ENCODE measurements around the gene MEGF6. TPM values are rescaled to one million over a fixed set of nuclear protein-coding genes. Genes with fewer than 3 reads are reported as not detected.

MEGF6 gene
- total RNA-seq, 1 donor from 2014 or later, result 209 TPM

- Mint-ChIP-seq H3K4me1 (peaks cover 72% of the 10 kb centered on the region), H3K9me3 (no peaks in the 10 kb centered on the region), H3K27ac (peak overlapping the region; percentile 92), H3K27me3 (ENCODE audit: low read depth) (no peaks in the 10 kb centered on the region), H3K4me3 (peak overlapping the region; percentile 68), H3K36me3 (no peaks in the 10 kb centered on the region)
- TF ChIP-seq CTCF (IDR thresholded peaks at IDR 0.05; ENCODE audit: unreplicated experiment), result no peak
- DNase-seq (ENCODE audit: low spot score in 2 of 2, unreplicated experiment in 2 of 2), result no peak
Measured at GRCh38 chr1:3612123-3612522, 815 bp upstream of the MEGF6 start.

- H3K27me3 Mint-ChIP-seq (ENCODE audit: low read depth), result no peaks in the 10 kb centered on the region
- peaks cover 65% of the 10 kb centered on the region for H3K4me1 Mint-ChIP-seq
- peak overlapping the region; percentile 92 for H3K4me3 Mint-ChIP-seq
- DNase-seq (ENCODE audit: low spot score in 2 of 2, unreplicated experiment in 2 of 2), result peak in 1 of 2 experiments; percentile 73
- H3K9me3 Mint-ChIP-seq, result no peaks in the 10 kb centered on the region
- H3K27ac Mint-ChIP-seq, result peak overlapping the region; percentile 97
- TF ChIP-seq CTCF (IDR thresholded peaks at IDR 0.05; ENCODE audit: unreplicated experiment), result no peak
- no peaks in the 10 kb centered on the region for H3K36me3 Mint-ChIP-seq
Measured at GRCh38 chr1:3610527-3611169, 660 bp downstream of the MEGF6 start.

GRCh38 chr1:3609769-3610526 is 1.4 kb downstream of the MEGF6 start:
- H3K27me3 Mint-ChIP-seq (ENCODE audit: low read depth), result no peaks in the 10 kb centered on the region
- H3K4me3 Mint-ChIP-seq, result peak overlapping the region; percentile 92
- H3K9me3 Mint-ChIP-seq, result no peaks in the 10 kb centered on the region
- peaks cover 60% of the 10 kb centered on the region for H3K4me1 Mint-ChIP-seq
- no peaks in the 10 kb centered on the region for H3K36me3 Mint-ChIP-seq
- TF ChIP-seq CTCF (IDR thresholded peaks at IDR 0.05; ENCODE audit: unreplicated experiment), result no peak
- DNase-seq (ENCODE audit: low spot score in 2 of 2, unreplicated experiment in 2 of 2), result no peak
- peak overlapping the region; percentile 97 for H3K27ac Mint-ChIP-seq

- H3K4me3 Mint-ChIP-seq, result peak overlapping the region; percentile 92
- peaks cover 52% of the 10 kb centered on the region for H3K4me1 Mint-ChIP-seq
- no peak for DNase-seq (ENCODE audit: low spot score in 2 of 2, unreplicated experiment in 2 of 2)
- peak overlapping the region; percentile 84 for H3K27ac Mint-ChIP-seq
- no peak for TF ChIP-seq CTCF (IDR thresholded peaks at IDR 0.05; ENCODE audit: unreplicated experiment)
- no peaks in the 10 kb centered on the region for H3K36me3 Mint-ChIP-seq
- no peaks in the 10 kb centered on the region for H3K27me3 Mint-ChIP-seq (ENCODE audit: low read depth)
- H3K9me3 Mint-ChIP-seq, result no peaks in the 10 kb centered on the region
Measured at GRCh38 chr1:3609016-3609768, 2.1 kb downstream of the MEGF6 start.

- H3K4me3 Mint-ChIP-seq, result peak overlapping the region; percentile 92
- peaks cover 42% of the 10 kb centered on the region for H3K4me1 Mint-ChIP-seq
- no peaks in the 10 kb centered on the region for H3K27me3 Mint-ChIP-seq (ENCODE audit: low read depth)
- no peaks in the 10 kb centered on the region for H3K36me3 Mint-ChIP-seq
- TF ChIP-seq CTCF (IDR thresholded peaks at IDR 0.05; ENCODE audit: unreplicated experiment), result no peak
- H3K9me3 Mint-ChIP-seq, result no peaks in the 10 kb centered on the region
- no peak overlapping the region for H3K27ac Mint-ChIP-seq
- DNase-seq (ENCODE audit: low spot score in 2 of 2, unreplicated experiment in 2 of 2), result no peak
Measured at GRCh38 chr1:3608154-3608553, 3.2 kb downstream of the MEGF6 start.
